ENCODE measurements around the gene GLUD1. TPM values are rescaled to one million over a fixed set of nuclear protein-coding genes. Genes with fewer than 3 reads are reported as not detected.

GLUD1 gene
- total RNA-seq, 1 experiment from 2014 or later: 101 TPM

- Histone ChIP-seq H3K18ac (ENCODE audit: insufficient read length, low read depth, low read length) (no peak overlapping the region), H3K23ac (ENCODE audit: insufficient read length, low read depth, low read length) (no peak overlapping the region), H3K79me1 (ENCODE audit: insufficient read depth, low read depth, low read length, poor library complexity, severe bottlenecking) (no peaks in the 10 kb centered on the region), H3K14ac (ENCODE audit: insufficient read depth, low read length) (no peak overlapping the region), H3K27ac (ENCODE audit: insufficient read length, low read depth, low read length) (no peak overlapping the region), H3K27me3 (ENCODE audit: insufficient read depth, low read length) (no peaks in the 10 kb centered on the region), H3K9ac (ENCODE audit: extremely low read depth, insufficient read length, low read length) (no peak overlapping the region), H3T11ph (ENCODE audit: low read length) (no peak overlapping the region), H2BK12ac (ENCODE audit: insufficient read length, low read depth, low read length) (no peak overlapping the region), H2BK20ac (ENCODE audit: low read depth, low read length, poor library complexity, severe bottlenecking) (no peak overlapping the region), H2BK5ac (ENCODE audit: insufficient read length, low read length) (no peak overlapping the region), H3K79me2 (ENCODE audit: insufficient read depth, low read length) (no peaks in the 10 kb centered on the region), H2BK15ac (ENCODE audit: low read depth, low read length) (no peak overlapping the region), H3K9me3 (ENCODE audit: control insufficient read depth, low read depth, low read length) (no peaks in the 10 kb centered on the region), H3K4ac (ENCODE audit: low read depth, low read length) (no peak overlapping the region), H2BK120ac (ENCODE audit: low read depth, low read length, poor library complexity, severe bottlenecking) (no peak overlapping the region), H2AFZ (ENCODE audit: low read length) (no peak overlapping the region), H3K23me2 (ENCODE audit: insufficient read length, low read depth, low read length, poor library complexity, severe bottlenecking) (no peaks in the 10 kb centered on the region), H4K20me1 (ENCODE audit: control insufficient read depth, insufficient read depth, insufficient read length) (no peaks in the 10 kb centered on the region), H4K91ac (ENCODE audit: insufficient read length, low read depth, low read length) (no peak overlapping the region), H2AK5ac (ENCODE audit: insufficient read length, low read length) (no peak overlapping the region), H4K8ac (replicated peaks; ENCODE audit: insufficient read length, low read depth, low read length) (no peak overlapping the region), H3K4me2 (ENCODE audit: insufficient read depth, insufficient read length, low read length) (no peak overlapping the region), H3K56ac (ENCODE audit: insufficient read length, low read depth, low read length) (no peak overlapping the region), H3K4me1 (ENCODE audit: insufficient read depth, low read length) (no peaks in the 10 kb centered on the region), H4K5ac (ENCODE audit: insufficient read length, low read depth, low read length) (no peak overlapping the region)
- Mint-ChIP-seq H3K4me1 (no peaks in the 10 kb centered on the region), H3K4me3 (no peak overlapping the region), H3K27ac (peak overlapping the region in 2 of 3 experiments; percentile 25 to 69; a peak in 3 of 7 replicates), H3K27me3 (ENCODE audit: low read depth) (no peaks in the 10 kb centered on the region), H3K9me3 (no peaks in the 10 kb centered on the region), H3K36me3 (ENCODE audit: insufficient read depth in 1 of 3, low read depth in 3 of 3) (peaks cover 25 to 74% (median 49%) of the 10 kb centered on the region in 3 experiments)
- no peak for TF ChIP-seq CTCF (conservative IDR thresholded peaks at IDR 0.05)
- WGBS (ENCODE audit: extremely low coverage, insufficient read length, low lambda C conversion rate): no CpG with 5 or more reads among the region's 2 CpGs
- no peak for DNase-seq
Measured at GRCh38 chr10:87066178-87066577, 28.5 kb downstream of the GLUD1 start.

All from H9 (cell line).